ENCODE measurements around the gene TRDN.

GRCh38 chr6:123402052-123402451 lies 234.7 kb downstream of the TRDN start:
- no peak for TF ChIP-seq CTCF (IDR thresholded peaks at IDR 0.05)
- no peak for TF ChIP-seq POLR2A (IDR thresholded peaks at IDR 0.05)

Measured in esophagus squamous epithelium (tissue), 4 donors.